Psoas muscle (tissue), 8 donors: Measurements from ENCODE around the gene OTUB1. TPM values are rescaled to one million over a fixed set of nuclear protein-coding genes. Genes with fewer than 3 reads are reported as not detected.

ENCODE experiments used
- ATAC-seq, 4 donors: fragments of 200-7000 bp; cut with Tn5 transposase; one replicate each; pipeline ENCODE4 v1.9.1; 2020; ENCODE audit warnings: moderate library complexity in 3 of 4, mild to moderate bottlenecking in 2 of 4
- DNase-seq, 2 donors: peaks; one replicate each; pipeline ENCODE4 v3.0.0-alpha.2; 2020
- H3K27ac ChIP-seq: fragments of 200-600 bp; one replicate; pipeline ENCODE4 v1.8.0; 2022
- H3K27me3 ChIP-seq, 3 donors: fragments of 200-600 bp in 1 of 3; one replicate each; pipeline versions ENCODE4 v1.6.1 to v1.8.0; 2013 to 2022; ENCODE audit warnings: low read length in 2 of 3, mild to moderate bottlenecking in 2 of 3, moderate library complexity in 1 of 3; ENCODE audit not compliant: insufficient read depth in 3 of 3
- H3K36me3 ChIP-seq, 2 donors: fragments of 200-600 bp in 1 of 2; one replicate each; pipeline versions ENCODE4 v1.6.1 to v1.8.0; 2013 to 2022; ENCODE audit warnings: low read depth in 1 of 2, mild to moderate bottlenecking in 1 of 2, moderate library complexity in 1 of 2; ENCODE audit not compliant: insufficient read depth in 1 of 2
- H3K4me1 ChIP-seq: fragments of 200-600 bp; one replicate; pipeline ENCODE4 v1.8.0; 2022
- H3K4me3 ChIP-seq: fragments of 200-600 bp; one replicate; pipeline ENCODE4 v1.8.0; 2022; ENCODE audit warnings: mild to moderate bottlenecking
- H3K9me3 ChIP-seq: fragments of 200-600 bp; one replicate; pipeline ENCODE4 v1.8.0; 2022
- CTCF ChIP-seq: fragments of 200-600 bp; IDR thresholded peaks from one replicate; pipeline ENCODE4 v1.8.0; 2022; ENCODE audit warnings: antibody characterized with exemption
- WGBS, 3 donors: extraction: QIAGEN DNeasy Blood & Tissue Kit; methylation state at CpG; one replicate each; pipeline versions ENCODE4 v1.1.6 to v1.1.7; 2013; 5-methylcytosine and 5-hydroxymethylcytosine counted together
- intact Hi-C, 2 donors: fragments of 100-400 bp; cut with DNase I; formaldehyde crosslinking; loops; one replicate each; pipeline versions ENCODE4 v1.11.0 to v1.14.2; 2022
- polyA plus RNA-seq, 3 donors: library from polyadenylated mRNA; stranded (reverse); fragments of 200-250 nt; gene quantifications; one replicate each; pipeline ENCODE4 v1.2.3, GENCODE V29; 2013
- total RNA-seq, 4 donors: library from RNA; stranded (reverse); fragmentation: NEBNext Ultra II Directional in 2 of 4; extraction: Animal tissue kit (Norgen Biotek cat#: 25700) in 2 of 4; gene quantifications; one replicate each; pipeline versions ENCODE4 v1.2.1 to v1.2.4, GENCODE V29; 2021 to 2023
- donor health status: healthy with polysubstance abuse.
- donor health status: DM: no; HTN: no; CAD: no; lungs with moderate emphysema.
- donor health status: Bipolar disorder and iron deficiency.
- donor health status: healthy.
- donor health status: DM: yes; HTN: yes; CAD: no.
- donor health status: DM: no; HTN: no; CAD: no.
- donor health status: DM: no; HTN: no; CAD: no.
- donor health status: DM: yes; HTN: yes; CAD: no.

Gene OTUB1
- total and polyA plus RNA-seq, 7 donors = 39.4 to 75.4 (median 47.8) TPM

GRCh38 chr11:64039012-64039665, 52.9 kb downstream of the OTUB1 start:
- H3K27me3 ChIP-seq = no peaks in the 10 kb centered on the region
- H3K27ac ChIP-seq = no peak overlapping the region
- DNase-seq (no peak), ATAC-seq (no peak)
- intact Hi-C loops = no loop called here
- H3K36me3 ChIP-seq = no peaks in the 10 kb centered on the region
- H3K4me3 ChIP-seq = no peak overlapping the region
- WGBS, 3 donors = 88 to 93% (median 89%) methylated on average over 15 to 16 of the region's 16 CpGs
- H3K9me3 ChIP-seq = no peaks in the 10 kb centered on the region
- H3K4me1 ChIP-seq = peaks cover 24% of the 10 kb centered on the region
- no peak for TF ChIP-seq CTCF

- ATAC-seq (no peak), DNase-seq (no peak)
- H3K27ac ChIP-seq = no peak overlapping the region
- intact Hi-C loops = no loop called here
- 67 to 76% (median 76%) methylated on average over 19 to 20 of the region's 20 CpGs for WGBS, 3 donors
- TF ChIP-seq CTCF = peak; percentile 32
- no peak overlapping the region for H3K4me3 ChIP-seq
- peaks cover 15% of the 10 kb centered on the region for H3K4me1 ChIP-seq
- no peaks in the 10 kb centered on the region for H3K27me3 ChIP-seq
- no peaks in the 10 kb centered on the region for H3K9me3 ChIP-seq
- H3K36me3 ChIP-seq = no peaks in the 10 kb centered on the region
These were observed 54.6 kb downstream of the OTUB1 start for GRCh38 chr11:64040684-64041322.

DNA sequence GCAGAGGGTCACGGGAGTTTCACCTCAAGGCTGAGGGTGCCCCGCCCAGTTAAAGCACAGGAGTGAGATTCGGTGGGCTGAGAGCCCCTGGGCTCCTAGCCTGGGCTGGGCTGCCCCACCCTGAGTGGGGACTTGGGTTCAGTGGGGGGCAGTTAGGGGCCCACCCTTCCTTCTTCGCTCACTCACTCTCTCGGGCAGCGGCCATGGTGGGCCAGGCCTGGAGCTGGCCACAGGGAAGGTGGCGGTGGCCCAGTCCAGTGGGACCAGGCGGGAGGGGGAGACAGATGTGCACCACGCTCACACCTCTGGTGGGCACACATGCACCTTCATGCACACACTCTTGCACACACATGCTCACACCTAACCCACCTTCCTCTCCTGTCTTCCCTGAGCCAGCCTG, 55.6 kb downstream of the OTUB1 start:
- ATAC-seq (no peak), DNase-seq (no peak)
- no peak for TF ChIP-seq CTCF
- Histone ChIP-seq H3K4me3 (no peak overlapping the region), H3K36me3 (no peaks in the 10 kb centered on the region), H3K4me1 (peaks cover 9% of the 10 kb centered on the region), H3K27ac (no peak overlapping the region), H3K27me3 (no peaks in the 10 kb centered on the region), H3K9me3 (no peaks in the 10 kb centered on the region)
- 87 to 95% (median 92%) methylated on average over 5 to 9 of the region's 9 CpGs for WGBS, 3 donors
- intact Hi-C loops = no loop called here

- Histone ChIP-seq H3K36me3 (no peaks in the 10 kb centered on the region), H3K27me3 (no peaks in the 10 kb centered on the region), H3K27ac (no peak overlapping the region), H3K9me3 (no peaks in the 10 kb centered on the region), H3K4me1 (peaks cover 4% of the 10 kb centered on the region), H3K4me3 (no peak overlapping the region)
- ATAC-seq (no peak), DNase-seq (no peak)
- WGBS, 3 donors = 83 to 87% (median 87%) methylated on average over 4 of the region's 4 CpGs
- no peak for TF ChIP-seq CTCF
- intact Hi-C loops = no loop called here
These were observed 56.1 kb downstream of the OTUB1 start for GRCh38 chr11:64042301-64042700.
